ENCODE data around the gene YBX2. TPM values are rescaled to one million over a fixed set of nuclear protein-coding genes. Genes with fewer than 3 reads are reported as not detected.

YBX2 gene
- total RNA-seq, 1 experiment from 2014 or later: 0.24 TPM

GRCh38 chr17:7307686-7308624 lies 13.5 kb upstream of the YBX2 start:
- Mint-ChIP-seq H3K4me3 (ENCODE audit: low read depth, unreplicated experiment) (peak overlapping the region; percentile 81), H3K36me3 (ENCODE audit: insufficient read depth, unreplicated experiment) (peaks cover 64% of the 10 kb centered on the region), H3K27me3 (ENCODE audit: unreplicated experiment) (no peaks in the 10 kb centered on the region), H3K27ac (ENCODE audit: unreplicated experiment) (peak overlapping the region; percentile 97), H3K4me1 (ENCODE audit: low read depth, unreplicated experiment) (peaks cover 26% of the 10 kb centered on the region), H3K9me3 (ENCODE audit: low read depth, unreplicated experiment) (no peaks in the 10 kb centered on the region)
- intact Hi-C loops (cut with micrococcal nuclease; ENCODE audit: unreplicated experiment): no loop called here
- TF ChIP-seq CTCF (IDR thresholded peaks at IDR 0.05; ENCODE audit: unreplicated experiment): no peak
- BruUV-seq (replicated peaks): no TSS peak
- CTCF ChIA-PET: no interaction called here
- DNase-seq: peak; percentile 48

GRCh38 chr17:7306911-7307685 lies 12.7 kb upstream of the YBX2 start, which contains the start of gene EIF5A:
TSS of gene EIF5A (plus strand) at chr17:7307628. CDS start at chr17:7309636, 2,008 bp downstream.
- Mint-ChIP-seq H3K9me3 (ENCODE audit: low read depth, unreplicated experiment) (no peaks in the 10 kb centered on the region), H3K4me1 (ENCODE audit: low read depth, unreplicated experiment) (peaks cover 26% of the 10 kb centered on the region), H3K27me3 (ENCODE audit: unreplicated experiment) (no peaks in the 10 kb centered on the region), H3K27ac (ENCODE audit: unreplicated experiment) (peak within 1 kb of the TSS; percentile 97), H3K36me3 (ENCODE audit: insufficient read depth, unreplicated experiment) (peaks cover 55% of the 10 kb centered on the region), H3K4me3 (ENCODE audit: low read depth, unreplicated experiment) (peak within 1 kb of the TSS; percentile 81)
- TF ChIP-seq CTCF (IDR thresholded peaks at IDR 0.05; ENCODE audit: unreplicated experiment): no peak
- intact Hi-C loops (cut with micrococcal nuclease; ENCODE audit: unreplicated experiment): no loop called here
- CTCF ChIA-PET: no interaction called here
- DNase-seq: peak; percentile 97
- TSS peak; percentile 21 for BruUV-seq (replicated peaks)

- intact Hi-C loops (cut with micrococcal nuclease; ENCODE audit: unreplicated experiment): no loop called here
- CTCF ChIA-PET: no interaction called here
Observed at GRCh38 chr17:7304179-7304578, 9.7 kb upstream of the YBX2 start.

More at GRCh38 chr17:7304179-7304578, 9.7 kb upstream of the YBX2 start:
- Mint-ChIP-seq H3K27ac (ENCODE audit: unreplicated experiment) (no peak overlapping the region), H3K36me3 (ENCODE audit: insufficient read depth, unreplicated experiment) (peaks cover 27% of the 10 kb centered on the region), H3K4me3 (ENCODE audit: low read depth, unreplicated experiment) (no peak overlapping the region), H3K9me3 (ENCODE audit: low read depth, unreplicated experiment) (no peaks in the 10 kb centered on the region), H3K4me1 (ENCODE audit: low read depth, unreplicated experiment) (no peaks in the 10 kb centered on the region), H3K27me3 (ENCODE audit: unreplicated experiment) (peaks cover 12% of the 10 kb centered on the region)
- BruUV-seq (replicated peaks): no TSS peak
- no peak for TF ChIP-seq CTCF (IDR thresholded peaks at IDR 0.05; ENCODE audit: unreplicated experiment)
- DNase-seq: no peak

Measured in Calu3 (cell line).